Measurements from ENCODE around the gene SUSD3. TPM values are rescaled to one million over a fixed set of nuclear protein-coding genes. Genes with fewer than 3 reads are reported as not detected.

Gene SUSD3
- total RNA-seq, 1 experiment from 2014 or later = 9.0 TPM

GRCh38 chr9:93035106-93035660 is 23.3 kb upstream of the SUSD3 start:
- Histone ChIP-seq H4K91ac (ENCODE audit: insufficient read length, low read depth, low read length) (no peak overlapping the region), H3K4me1 (ENCODE audit: insufficient read depth, low read length) (no peaks in the 10 kb centered on the region), H2AFZ (ENCODE audit: low read length) (no peak overlapping the region), H3K23ac (ENCODE audit: insufficient read length, low read depth, low read length) (no peak overlapping the region), H2AK5ac (ENCODE audit: insufficient read length, low read length) (no peak overlapping the region), H3K27me3 (ENCODE audit: insufficient read depth, low read length) (no peaks in the 10 kb centered on the region), H3K79me1 (ENCODE audit: insufficient read depth, low read depth, low read length, poor library complexity, severe bottlenecking) (no peaks in the 10 kb centered on the region), H4K5ac (ENCODE audit: insufficient read length, low read depth, low read length) (no peak overlapping the region), H3K56ac (ENCODE audit: insufficient read length, low read depth, low read length) (no peak overlapping the region), H3K4ac (ENCODE audit: low read depth, low read length) (no peak overlapping the region), H2BK120ac (ENCODE audit: low read depth, low read length, poor library complexity, severe bottlenecking) (no peak overlapping the region), H2BK5ac (ENCODE audit: insufficient read length, low read length) (no peak overlapping the region), H3K79me2 (ENCODE audit: insufficient read depth, low read length) (no peaks in the 10 kb centered on the region), H3T11ph (ENCODE audit: low read length) (no peak overlapping the region), H2BK15ac (ENCODE audit: low read depth, low read length) (no peak overlapping the region), H3K4me2 (ENCODE audit: insufficient read depth, insufficient read length, low read length) (no peak overlapping the region), H2BK12ac (ENCODE audit: insufficient read length, low read depth, low read length) (no peak overlapping the region), H3K23me2 (ENCODE audit: insufficient read length, low read depth, low read length, poor library complexity, severe bottlenecking) (no peaks in the 10 kb centered on the region), H4K20me1 (ENCODE audit: control insufficient read depth, insufficient read depth, insufficient read length) (no peaks in the 10 kb centered on the region), H3K14ac (ENCODE audit: insufficient read depth, low read length) (no peak overlapping the region; the same call in 1 of the 2 replicates), H2BK20ac (ENCODE audit: low read depth, low read length, poor library complexity, severe bottlenecking) (no peak overlapping the region), H4K8ac (replicated peaks; ENCODE audit: insufficient read length, low read depth, low read length) (no peak overlapping the region), H3K9ac (ENCODE audit: extremely low read depth, insufficient read length, low read length) (no peak overlapping the region), H3K18ac (ENCODE audit: insufficient read length, low read depth, low read length) (no peak overlapping the region), H3K27ac (ENCODE audit: insufficient read length, low read depth, low read length) (no peak overlapping the region), H3K9me3 (ENCODE audit: control insufficient read depth, low read depth, low read length) (no peaks in the 10 kb centered on the region)
- TF ChIP-seq CTCF (conservative IDR thresholded peaks at IDR 0.05) = no peak
- no peak for DNase-seq
- H3K4me3 Mint-ChIP-seq = no peak overlapping the region
- no peaks in the 10 kb centered on the region for H3K36me3 Mint-ChIP-seq (ENCODE audit: insufficient read depth in 1 of 3, low read depth in 3 of 3)
- no peaks in the 10 kb centered on the region; the same call in 1 of the 2 replicates for H3K27me3 Mint-ChIP-seq (ENCODE audit: low read depth)
- H3K9me3 Mint-ChIP-seq = no peaks in the 10 kb centered on the region
- H3K27ac Mint-ChIP-seq = no peak overlapping the region
- peaks cover 6 to 24% of the 10 kb centered on the region in 2 experiments for H3K4me1 Mint-ChIP-seq
- WGBS (ENCODE audit: extremely low coverage, insufficient read length, low lambda C conversion rate) = no CpG with 5 or more reads among the region's 19 CpGs

All from H9 (cell line).